Nucleus accumbens (tissue), 56 donors: ENCODE results near the gene ARHGEF25.
"Not testable (repeated sequence)": the region's sequence is repeated elsewhere in the genome, so short reads cannot be mapped to it uniquely, and the experiment has no call there.

Source experiments
- DNase-seq, 56 donors: peaks; one replicate each; lab custom pipeline; 2025; lab: John Stamatoyannopoulos, UW

The ARHGEF25 gene

GRCh38 chr12:57606821-57607220, 4.4 kb upstream of the ARHGEF25 start:
- no peak for DNase-seq

GRCh38 chr12:57607958-57608663, 3.1 kb upstream of the ARHGEF25 start:
- DNase-seq, result no peak

GRCh38 chr12:57609101-57609780, 2.0 kb upstream of the ARHGEF25 start:
- DNase-seq, result peak in 1 of 56 donors; percentile 34

- DNase-seq, result no peak
Measured at GRCh38 chr12:57609781-57610553, 1.3 kb upstream of the ARHGEF25 start.

GRCh38 chr12:57610554-57611107, 604 bp upstream of the ARHGEF25 start:
- DNase-seq, result peak in 3 of 56 donors; percentile 41 to 55 (median 47)

- no peak for DNase-seq
Measured at GRCh38 chr12:57611827-57612710, 834 bp downstream of the ARHGEF25 start.

- no peak for DNase-seq
Measured at GRCh38 chr12:57612711-57613426, 1.6 kb downstream of the ARHGEF25 start.

GRCh38 chr12:57613427-57614109, 2.3 kb downstream of the ARHGEF25 start:
- DNase-seq, result no peak

GRCh38 chr12:57614178-57614947, 3.1 kb downstream of the ARHGEF25 start:
- peak in 4 of 56 donors; percentile 9 to 47 (median 21) for DNase-seq

GRCh38 chr12:57614948-57615500, 3.8 kb downstream of the ARHGEF25 start:
- no peak for DNase-seq

GRCh38 chr12:57615637-57616036, 4.4 kb downstream of the ARHGEF25 start:
- DNase-seq, result no peak

GRCh38 chr12:57616383-57617101, 5.3 kb downstream of the ARHGEF25 start:
- DNase-seq, result peak in 20 of 56 donors; percentile 6 to 75 (median 32)

GRCh38 chr12:57617942-57618341, 6.7 kb downstream of the ARHGEF25 start:
- no peak for DNase-seq

- DNase-seq, result not testable (repeated sequence)
Measured at GRCh38 chr12:57618431-57618830, 7.2 kb downstream of the ARHGEF25 start.

GRCh38 chr12:57618966-57619433, 7.8 kb downstream of the ARHGEF25 start:
- no peak for DNase-seq

GRCh38 chr12:57619434-57620244, 8.4 kb downstream of the ARHGEF25 start:
- DNase-seq, result no peak
